ENCODE measurements around the gene SKAP1. TPM values are rescaled to one million over a fixed set of nuclear protein-coding genes. Genes with fewer than 3 reads are reported as not detected.

The SKAP1 gene
- total and polyA plus RNA-seq, 2 donors (not counting 1 experiment from before 2014, with no cell fraction given): not detected

GRCh38 chr17:48239603-48239995 is 190.4 kb downstream of the SKAP1 start:
- Histone ChIP-seq H3K4me1 (ENCODE audit: control insufficient read depth, extremely low read depth, insufficient read depth, low read length) (peaks cover 17% of the 10 kb centered on the region), H3K27ac (ENCODE audit: insufficient read depth, low read length) (no peak overlapping the region)

GRCh38 chr17:48238933-48239602 is 190.9 kb downstream of the SKAP1 start:
- no peaks in the 10 kb centered on the region for H3K79me2 ChIP-seq (ENCODE audit: control insufficient read depth, insufficient read depth, low read length)
- TF ChIP-seq CTCF (conservative IDR thresholded peaks at IDR 0.05 in 1 of 2, IDR thresholded peaks at IDR 0.05 in 1 of 2; ENCODE audit: low read depth in 1 of 2, low read length in 2 of 2): no peak
- no peak for TF ChIP-seq EZH2 (IDR thresholded peaks at IDR 0.05; ENCODE audit: low read length, missing control alignments)
- no peaks in the 10 kb centered on the region for H4K20me1 ChIP-seq (ENCODE audit: control insufficient read depth, extremely low read depth, insufficient read depth, low read length)
- peaks cover 14% of the 10 kb centered on the region for H3K4me1 ChIP-seq (ENCODE audit: control insufficient read depth, extremely low read depth, insufficient read depth, low read length)
- H3K36me3 ChIP-seq (ENCODE audit: control insufficient read depth, insufficient read depth, low read length): no peaks in the 10 kb centered on the region
- no peak overlapping the region for H2AFZ ChIP-seq (ENCODE audit: low read length)
- H3K9ac ChIP-seq (ENCODE audit: insufficient read depth, low read length): no peak overlapping the region
- no peak for DNase-seq (ENCODE audit: low read depth in 2 of 2)
- H3K4me2 ChIP-seq (ENCODE audit: extremely low read depth, insufficient read depth, low read length): no peak overlapping the region
- H3K4me3 ChIP-seq (replicated peaks in 1 of 4; ENCODE audit: control extremely low read depth in 1 of 4, insufficient read depth in 1 of 4, low read depth in 3 of 4, low read length in 4 of 4): no peak overlapping the region
- H3K9me3 ChIP-seq (ENCODE audit: control insufficient read depth, insufficient read depth, low read depth, low read length): no peaks in the 10 kb centered on the region
- no peak overlapping the region for H3K27ac ChIP-seq (ENCODE audit: insufficient read depth, low read length)
- no peaks in the 10 kb centered on the region for H3K27me3 ChIP-seq (ENCODE audit: control insufficient read depth, insufficient read depth, low read length)

More at GRCh38 chr17:48239603-48239995, 190.4 kb downstream of the SKAP1 start:
- H3K79me2 ChIP-seq (ENCODE audit: control insufficient read depth, insufficient read depth, low read length): no peaks in the 10 kb centered on the region
- TF ChIP-seq EZH2 (IDR thresholded peaks at IDR 0.05; ENCODE audit: low read length, missing control alignments) (no peak), CTCF (conservative IDR thresholded peaks at IDR 0.05 in 1 of 2, IDR thresholded peaks at IDR 0.05 in 1 of 2; ENCODE audit: low read depth in 1 of 2, low read length in 2 of 2) (no peak)
- H3K9ac ChIP-seq (ENCODE audit: insufficient read depth, low read length): no peak overlapping the region
- H3K36me3 ChIP-seq (ENCODE audit: control insufficient read depth, insufficient read depth, low read length): no peaks in the 10 kb centered on the region
- H3K4me3 ChIP-seq (replicated peaks in 1 of 4; ENCODE audit: control extremely low read depth in 1 of 4, insufficient read depth in 1 of 4, low read depth in 3 of 4, low read length in 4 of 4): no peak overlapping the region
- no peak overlapping the region for H2AFZ ChIP-seq (ENCODE audit: low read length)
- no peaks in the 10 kb centered on the region for H3K9me3 ChIP-seq (ENCODE audit: control insufficient read depth, insufficient read depth, low read depth, low read length)
- H3K27me3 ChIP-seq (ENCODE audit: control insufficient read depth, insufficient read depth, low read length): no peaks in the 10 kb centered on the region
- no peaks in the 10 kb centered on the region for H4K20me1 ChIP-seq (ENCODE audit: control insufficient read depth, extremely low read depth, insufficient read depth, low read length)
- DNase-seq (ENCODE audit: low read depth in 2 of 2): no peak
- H3K4me2 ChIP-seq (ENCODE audit: extremely low read depth, insufficient read depth, low read length): no peak overlapping the region

GRCh38 chr17:48237456-48237855 is 192.6 kb downstream of the SKAP1 start:
- Histone ChIP-seq H3K9ac (ENCODE audit: insufficient read depth, low read length) (no peak overlapping the region), H3K79me2 (ENCODE audit: control insufficient read depth, insufficient read depth, low read length) (no peaks in the 10 kb centered on the region), H3K27me3 (ENCODE audit: control insufficient read depth, insufficient read depth, low read length) (peaks cover 1% of the 10 kb centered on the region), H3K4me1 (ENCODE audit: control insufficient read depth, extremely low read depth, insufficient read depth, low read length) (peaks cover 12% of the 10 kb centered on the region), H3K4me2 (ENCODE audit: extremely low read depth, insufficient read depth, low read length) (no peak overlapping the region), H4K20me1 (ENCODE audit: control insufficient read depth, extremely low read depth, insufficient read depth, low read length) (no peaks in the 10 kb centered on the region), H3K36me3 (ENCODE audit: control insufficient read depth, insufficient read depth, low read length) (no peaks in the 10 kb centered on the region), H3K27ac (ENCODE audit: insufficient read depth, low read length) (no peak overlapping the region), H3K9me3 (ENCODE audit: control insufficient read depth, insufficient read depth, low read depth, low read length) (no peaks in the 10 kb centered on the region), H3K4me3 (replicated peaks in 1 of 4; ENCODE audit: control extremely low read depth in 1 of 4, insufficient read depth in 1 of 4, low read depth in 3 of 4, low read length in 4 of 4) (no peak overlapping the region), H2AFZ (ENCODE audit: low read length) (no peak overlapping the region)
- DNase-seq (ENCODE audit: low read depth in 2 of 2): no peak
- TF ChIP-seq EZH2 (IDR thresholded peaks at IDR 0.05; ENCODE audit: low read length, missing control alignments) (no peak), CTCF (conservative IDR thresholded peaks at IDR 0.05 in 1 of 2, IDR thresholded peaks at IDR 0.05 in 1 of 2; ENCODE audit: low read depth in 1 of 2, low read length in 2 of 2) (no peak)
